Measurements from ENCODE around the gene LARP6. TPM values are rescaled to one million over a fixed set of nuclear protein-coding genes. Genes with fewer than 3 reads are reported as not detected.

Gene LARP6
- total and polyA plus RNA-seq, 11 donors = 18.9 to 73.1 (median 43.6) TPM

DNA sequence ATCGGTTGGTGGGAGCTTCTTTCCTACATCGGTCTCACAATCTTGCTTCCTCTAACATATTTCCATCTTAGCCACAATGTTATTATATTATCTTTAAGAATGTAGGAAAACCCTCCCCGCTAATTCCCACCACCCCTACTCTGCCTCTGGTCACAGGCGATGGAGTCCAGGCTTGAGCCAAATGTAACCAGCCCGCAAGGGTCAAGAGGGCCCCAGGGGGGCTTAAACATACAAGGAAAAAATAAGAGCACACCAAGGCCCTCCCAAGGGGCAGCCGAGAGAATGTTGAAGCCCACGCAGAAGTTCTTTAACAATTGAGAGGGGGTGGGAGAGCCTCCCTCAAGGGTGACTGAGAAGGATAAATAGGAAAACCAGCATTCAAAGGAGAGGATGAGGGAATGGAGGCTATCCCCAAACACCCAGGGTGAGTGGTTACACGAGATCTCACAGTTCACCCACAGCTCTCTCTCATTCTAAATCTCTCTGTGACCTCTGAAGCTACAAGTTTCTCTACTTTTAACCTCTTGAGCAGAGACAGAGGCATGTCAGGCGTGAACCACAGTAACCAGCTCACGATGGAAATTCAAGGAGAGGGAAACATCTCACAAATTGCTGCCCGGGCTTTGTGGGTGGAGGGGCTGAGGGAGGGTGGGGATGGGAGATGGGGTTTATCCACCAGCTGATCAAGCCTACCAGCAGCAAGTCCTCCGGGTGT is 59.2 kb downstream of the LARP6 start:
- DNase-seq (peak in 1 of 5 donors; percentile 38), ATAC-seq (peak in 2 of 4 donors; percentile 30 to 39)
- TF ChIP-seq, protein P1, sequence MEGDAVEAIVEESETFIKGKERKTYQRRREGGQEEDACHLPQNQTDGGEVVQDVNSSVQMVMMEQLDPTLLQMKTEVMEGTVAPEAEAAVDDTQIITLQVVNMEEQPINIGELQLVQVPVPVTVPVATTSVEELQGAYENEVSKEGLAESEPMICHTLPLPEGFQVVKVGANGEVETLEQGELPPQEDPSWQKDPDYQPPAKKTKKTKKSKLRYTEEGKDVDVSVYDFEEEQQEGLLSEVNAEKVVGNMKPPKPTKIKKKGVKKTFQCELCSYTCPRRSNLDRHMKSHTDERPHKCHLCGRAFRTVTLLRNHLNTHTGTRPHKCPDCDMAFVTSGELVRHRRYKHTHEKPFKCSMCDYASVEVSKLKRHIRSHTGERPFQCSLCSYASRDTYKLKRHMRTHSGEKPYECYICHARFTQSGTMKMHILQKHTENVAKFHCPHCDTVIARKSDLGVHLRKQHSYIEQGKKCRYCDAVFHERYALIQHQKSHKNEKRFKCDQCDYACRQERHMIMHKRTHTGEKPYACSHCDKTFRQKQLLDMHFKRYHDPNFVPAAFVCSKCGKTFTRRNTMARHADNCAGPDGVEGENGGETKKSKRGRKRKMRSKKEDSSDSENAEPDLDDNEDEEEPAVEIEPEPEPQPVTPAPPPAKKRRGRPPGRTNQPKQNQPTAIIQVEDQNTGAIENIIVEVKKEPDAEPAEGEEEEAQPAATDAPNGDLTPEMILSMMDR (IDR thresholded peaks at IDR 0.05) = no peak
- TF ChIP-seq POLR2A (IDR thresholded peaks at IDR 0.05) = no peak
- intact Hi-C loops (cut with DNase I) = loop anchor here in 1 of 10 donors (5.0 kb wide), 1 partner anchor 32 kb away; the partner anchor contains the start of gene UACA
- H3K4me3 ChIP-seq = no peak overlapping the region
- H3K9me3 ChIP-seq = no peaks in the 10 kb centered on the region
- 63 to 85% (median 73%) methylated on average over 12 of the region's 12 CpGs for WGBS, 4 donors
- no peaks in the 10 kb centered on the region for H3K27me3 ChIP-seq
- H3K4me1 ChIP-seq = peaks cover 0 to 33% (median 6%) of the 10 kb centered on the region in 12 donors
- no peaks in the 10 kb centered on the region for H3K36me3 ChIP-seq
- H3K27ac ChIP-seq = peak overlapping the region in 11 of 12 donors; percentile 6 to 86 (median 65)

DNA sequence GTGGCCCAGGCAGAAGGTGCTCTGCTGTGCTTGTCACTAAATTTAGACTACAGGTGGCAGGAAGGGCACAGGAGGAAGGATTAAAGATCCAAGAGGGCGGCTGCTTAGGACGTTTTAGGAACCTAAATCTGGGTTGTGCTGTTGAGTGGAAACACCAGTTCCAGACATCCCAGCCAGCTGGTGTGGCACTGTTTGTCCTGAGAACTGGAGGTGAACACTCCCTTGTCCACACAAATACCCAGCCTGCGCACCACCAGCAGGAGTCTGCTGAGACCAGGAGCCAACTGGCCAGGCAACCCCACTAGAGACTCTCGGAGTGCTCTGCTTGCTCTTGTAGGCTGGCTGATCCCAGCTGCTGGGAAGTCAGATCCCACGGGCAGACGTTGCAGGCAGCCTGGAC is 60.3 kb downstream of the LARP6 start:
- 66 to 72% (median 70%) methylated on average over 4 to 6 of the region's 6 CpGs for WGBS, 4 donors
- ATAC-seq (peak in 1 of 4 donors; percentile 30), DNase-seq (no peak)
- TF ChIP-seq POLR2A (IDR thresholded peaks at IDR 0.05) = no peak
- TF ChIP-seq, protein P1 (IDR thresholded peaks at IDR 0.05) = no peak
- Histone ChIP-seq H3K4me1 (peaks cover 0 to 24% (median 4%) of the 10 kb centered on the region in 12 donors), H3K36me3 (no peaks in the 10 kb centered on the region), H3K27me3 (no peaks in the 10 kb centered on the region), H3K27ac (peak overlapping the region in 4 of 12 donors; percentile 71 to 86 (median 84)), H3K4me3 (no peak overlapping the region), H3K9me3 (no peaks in the 10 kb centered on the region)
- intact Hi-C loops (cut with DNase I) = no loop called here

- Histone ChIP-seq H3K4me1 (peaks cover 0 to 23% (median 3%) of the 10 kb centered on the region in 12 donors), H3K36me3 (no peaks in the 10 kb centered on the region), H3K9me3 (no peaks in the 10 kb centered on the region), H3K27me3 (no peaks in the 10 kb centered on the region), H3K27ac (peak overlapping the region in 1 of 12 donors; percentile 7), H3K4me3 (no peak overlapping the region)
- no peak for DNase-seq
- intact Hi-C loops (cut with DNase I) = no loop called here
- no peak for ATAC-seq
- 74 to 81% (median 77%) methylated on average over 2 of the region's 2 CpGs for WGBS, 4 donors
- TF ChIP-seq, protein P1 (IDR thresholded peaks at IDR 0.05) = no peak
- TF ChIP-seq POLR2A (IDR thresholded peaks at IDR 0.05) = no peak
Measured at GRCh38 chr15:70792171-70792573, 61.8 kb downstream of the LARP6 start.

- Histone ChIP-seq H3K36me3 (no peaks in the 10 kb centered on the region), H3K9me3 (no peaks in the 10 kb centered on the region), H3K4me3 (no peak overlapping the region), H3K27me3 (no peaks in the 10 kb centered on the region), H3K27ac (no peak overlapping the region), H3K4me1 (peaks cover 0 to 23% (median 3%) of the 10 kb centered on the region in 12 donors)
- ATAC-seq = no peak
- TF ChIP-seq POLR2A (IDR thresholded peaks at IDR 0.05) = no peak
- TF ChIP-seq, protein P1 (IDR thresholded peaks at IDR 0.05) = no peak
- intact Hi-C loops (cut with DNase I) = no loop called here
- DNase-seq = no peak
- 76 to 92% (median 88%) methylated on average over 5 of the region's 5 CpGs for WGBS, 4 donors
Measured at GRCh38 chr15:70791259-70791658, 62.7 kb downstream of the LARP6 start.

Data from heart left ventricle (tissue), 16 donors.